GM13977 (cell line): ENCODE data around the gene GLT1D1.

Experiments used
- DNase-seq: peaks from one replicate; pipeline ENCODE4 v3.0.0; 2012; ENCODE audit warnings: low spot score
- in situ Hi-C: fragments of 300-500 bp; cut with MboI; formaldehyde crosslinking; loops from one replicate; pipeline ENCODE4 v1.12.0; 2022; ENCODE audit warnings: low sequenced_read_pairs, low pct_unique_long_range_greater_than_20kb, mixed read lengths, inconsistent platforms; ENCODE audit not compliant: unreplicated experiment
- TF ChIP-seq, protein P1 (sequence below): IDR thresholded peaks from 2 replicates; pipeline ENCODE4 v1.5.1; 2012; ENCODE audit warnings: mild to moderate bottlenecking, control low read depth; ENCODE audit not compliant: insufficient read depth; ENCODE audit errors: extremely low read depth, missing control alignments

Gene GLT1D1

DNA sequence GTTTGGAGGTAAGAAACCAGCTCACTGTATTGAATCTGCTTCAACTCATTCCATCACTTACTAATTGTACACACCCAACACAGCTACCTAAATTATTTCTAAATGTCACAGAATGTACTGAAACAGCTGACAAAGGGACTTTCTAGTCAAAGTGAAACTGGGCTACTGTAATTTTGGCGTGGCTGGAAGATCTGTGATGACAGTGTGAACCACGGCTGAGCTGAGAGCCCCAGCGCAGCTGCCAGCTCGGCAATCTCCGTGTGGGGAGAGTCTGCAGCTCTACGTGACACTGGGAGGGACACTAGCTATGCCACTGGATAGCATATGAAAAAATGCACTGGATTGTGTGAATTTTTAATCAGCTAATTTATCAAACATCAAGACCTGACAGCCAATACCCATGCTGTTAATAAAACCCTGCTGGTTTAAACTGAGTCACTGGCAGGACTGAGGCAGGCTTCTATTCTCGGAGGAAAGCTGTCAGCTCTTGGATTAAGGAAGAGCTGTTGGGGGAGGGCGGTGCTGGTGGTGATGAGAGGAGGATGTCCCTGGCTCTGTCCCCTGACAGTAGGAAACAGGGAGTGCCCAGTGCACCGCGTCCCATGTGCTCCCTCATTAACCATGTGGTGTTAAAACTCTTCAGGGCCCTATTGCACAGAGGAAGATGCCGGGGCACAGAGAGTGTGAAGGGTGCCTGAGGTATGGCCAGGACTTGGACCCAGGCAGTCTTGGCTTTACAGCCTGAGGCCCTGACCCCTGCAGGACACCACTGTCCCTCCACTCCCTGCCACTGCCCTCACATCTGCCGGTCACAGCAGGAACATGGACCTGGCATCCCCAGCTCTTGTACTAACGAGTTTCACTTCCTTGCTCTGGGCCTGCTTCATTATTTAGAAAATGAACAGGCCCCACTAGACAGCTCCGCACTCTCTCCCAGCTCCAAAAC is 42.8 kb upstream of the GLT1D1 start:
- in situ Hi-C loops: no loop called here
- peak; percentile 73 for DNase-seq
- TF ChIP-seq, protein P1, sequence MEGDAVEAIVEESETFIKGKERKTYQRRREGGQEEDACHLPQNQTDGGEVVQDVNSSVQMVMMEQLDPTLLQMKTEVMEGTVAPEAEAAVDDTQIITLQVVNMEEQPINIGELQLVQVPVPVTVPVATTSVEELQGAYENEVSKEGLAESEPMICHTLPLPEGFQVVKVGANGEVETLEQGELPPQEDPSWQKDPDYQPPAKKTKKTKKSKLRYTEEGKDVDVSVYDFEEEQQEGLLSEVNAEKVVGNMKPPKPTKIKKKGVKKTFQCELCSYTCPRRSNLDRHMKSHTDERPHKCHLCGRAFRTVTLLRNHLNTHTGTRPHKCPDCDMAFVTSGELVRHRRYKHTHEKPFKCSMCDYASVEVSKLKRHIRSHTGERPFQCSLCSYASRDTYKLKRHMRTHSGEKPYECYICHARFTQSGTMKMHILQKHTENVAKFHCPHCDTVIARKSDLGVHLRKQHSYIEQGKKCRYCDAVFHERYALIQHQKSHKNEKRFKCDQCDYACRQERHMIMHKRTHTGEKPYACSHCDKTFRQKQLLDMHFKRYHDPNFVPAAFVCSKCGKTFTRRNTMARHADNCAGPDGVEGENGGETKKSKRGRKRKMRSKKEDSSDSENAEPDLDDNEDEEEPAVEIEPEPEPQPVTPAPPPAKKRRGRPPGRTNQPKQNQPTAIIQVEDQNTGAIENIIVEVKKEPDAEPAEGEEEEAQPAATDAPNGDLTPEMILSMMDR: no peak

DNA sequence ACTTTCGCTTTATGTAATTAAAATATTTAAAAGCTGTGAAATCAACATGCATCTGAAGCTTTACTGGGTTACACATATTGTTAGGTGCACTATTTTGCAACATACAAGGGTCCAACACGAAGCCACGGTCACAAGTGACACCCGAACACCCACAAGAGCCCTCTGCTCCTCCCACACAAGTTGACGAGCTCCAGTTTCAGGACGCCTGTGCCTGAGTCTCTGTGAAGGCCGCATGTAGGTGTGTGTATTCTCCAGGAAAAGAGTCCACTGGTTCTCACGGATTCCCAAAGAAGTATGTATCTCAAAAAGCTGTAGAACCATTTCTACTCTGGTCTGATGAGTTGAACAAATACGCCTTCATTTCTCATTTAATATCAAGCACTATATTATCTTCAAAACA is 41.5 kb upstream of the GLT1D1 start:
- in situ Hi-C loops: no loop called here
- no peak for DNase-seq
- TF ChIP-seq, protein P1: no peak

DNA sequence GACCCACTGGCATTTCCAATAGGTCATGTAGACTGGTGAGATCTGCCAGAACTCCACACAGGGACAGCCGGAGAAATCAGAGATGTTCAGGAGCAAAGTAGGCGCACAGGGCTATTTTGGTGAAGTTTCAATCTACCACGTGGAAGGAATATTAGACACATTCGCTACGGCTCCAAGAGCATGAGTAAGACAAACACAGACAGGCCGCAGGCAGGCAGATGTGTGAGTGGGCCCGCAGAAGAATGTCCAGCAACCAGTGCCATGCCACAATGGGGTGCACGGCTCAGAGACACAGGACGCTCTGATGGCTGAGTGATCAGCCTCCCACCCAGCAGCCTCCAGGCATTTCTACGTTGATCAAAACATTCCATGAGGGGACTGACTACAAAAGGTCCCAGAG is 39.9 kb upstream of the GLT1D1 start:
- TF ChIP-seq, protein P1: no peak
- in situ Hi-C loops: no loop called here
- no peak for DNase-seq

DNA sequence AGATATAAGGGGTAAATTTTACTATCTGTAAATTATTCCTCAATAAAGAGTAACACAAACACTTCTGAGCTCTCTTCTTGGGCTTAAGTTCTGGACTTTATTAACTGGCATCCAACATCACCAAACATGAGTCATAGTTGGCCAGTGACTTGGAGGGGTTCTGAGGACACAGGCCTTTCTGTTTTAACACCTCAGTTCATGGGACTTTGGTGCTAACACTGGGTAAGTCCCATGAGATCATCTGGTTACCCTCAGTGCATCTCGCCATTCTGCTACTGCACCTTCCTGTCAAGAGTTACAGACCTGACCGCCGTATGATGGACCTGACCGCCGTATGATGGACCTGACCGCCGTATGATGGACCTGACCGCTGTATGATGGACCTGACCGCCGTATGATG is 39.4 kb upstream of the GLT1D1 start:
- DNase-seq: peak; percentile 48
- TF ChIP-seq, protein P1: no peak
- in situ Hi-C loops: no loop called here

DNA sequence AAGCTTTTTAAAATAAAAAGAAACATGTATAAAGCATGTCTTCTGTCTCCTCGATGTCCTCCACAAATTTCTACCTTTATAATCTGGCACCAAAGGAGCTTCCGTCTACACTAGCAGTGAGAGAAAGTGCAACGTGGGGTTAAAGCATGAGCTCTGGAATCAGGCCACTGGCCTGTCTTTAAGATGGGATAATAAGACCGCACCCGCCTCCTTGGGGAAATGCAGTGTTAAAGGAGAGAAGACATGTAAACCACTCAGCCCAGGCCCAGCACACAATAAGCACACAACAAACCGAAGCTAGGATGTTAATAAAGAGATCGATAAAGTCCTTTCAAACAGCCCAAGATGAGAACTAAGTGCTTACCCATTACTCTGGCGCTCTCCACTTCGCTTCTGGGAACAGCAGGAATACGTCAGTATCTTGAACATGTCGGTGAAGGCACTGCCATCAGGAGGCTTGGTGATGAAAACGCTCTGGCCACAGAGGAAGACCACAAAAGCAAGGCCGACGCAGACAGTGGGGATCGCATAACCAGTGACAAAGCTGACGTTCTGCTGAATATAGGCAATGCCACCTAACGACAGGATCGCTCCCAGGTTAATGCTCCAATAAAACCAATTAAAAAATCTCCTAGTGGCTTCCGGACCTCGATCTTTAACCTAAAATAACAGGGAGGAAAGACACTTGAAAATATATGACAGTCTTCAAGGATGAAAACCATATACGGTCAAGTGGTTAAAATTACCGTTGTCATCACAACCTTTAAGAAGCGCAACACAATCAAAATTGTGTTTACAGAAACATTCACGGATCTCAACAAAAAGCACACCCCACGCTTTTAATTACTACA is 38.6 kb upstream of the GLT1D1 start:
- TF ChIP-seq, protein P1: no peak
- DNase-seq: no peak
- in situ Hi-C loops: no loop called here

DNA sequence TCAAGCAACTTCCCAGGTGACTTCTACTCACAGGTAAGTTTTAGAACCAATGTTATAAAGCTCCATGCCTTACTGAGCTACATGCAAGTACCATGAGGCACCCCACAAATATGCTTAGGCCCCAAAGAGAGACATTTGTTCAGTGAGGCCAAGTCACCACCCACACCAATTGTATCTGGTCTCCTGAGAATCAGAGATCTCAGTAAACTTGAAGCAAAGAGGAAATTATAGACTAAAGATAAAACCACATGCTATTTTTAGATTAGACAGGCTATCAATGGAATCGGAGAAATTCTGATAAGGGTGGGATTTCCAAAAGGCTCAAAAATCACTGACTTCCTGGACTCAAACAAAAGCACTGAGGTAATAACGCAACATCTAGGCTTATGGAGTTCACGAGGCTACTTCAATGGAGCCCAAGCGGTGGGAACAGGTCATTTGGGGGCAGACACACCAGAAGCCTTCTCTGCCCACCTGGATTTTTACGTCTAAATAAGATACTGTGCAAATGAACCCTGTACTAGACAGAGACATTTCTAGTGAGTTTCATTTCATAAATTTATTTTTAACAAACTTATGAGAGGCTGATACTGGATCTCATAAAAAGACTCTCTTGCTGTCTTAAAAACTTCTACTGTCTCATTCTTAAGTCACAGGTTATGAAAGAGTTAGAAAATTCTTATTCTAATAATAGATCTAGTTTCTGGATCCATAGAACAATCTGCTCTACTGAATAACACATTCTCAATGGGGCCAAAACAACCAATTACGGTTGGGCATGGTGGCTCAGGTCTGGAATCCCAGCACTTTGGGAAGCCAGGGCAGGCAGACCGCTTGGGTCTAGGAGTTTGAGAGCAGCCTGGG is 37.3 kb upstream of the GLT1D1 start:
- TF ChIP-seq, protein P1: no peak
- no peak for DNase-seq
- in situ Hi-C loops: no loop called here
